ENCODE results near the gene CNTN5. TPM values are rescaled to one million over a fixed set of nuclear protein-coding genes. Genes with fewer than 3 reads are reported as not detected.
A peak's percentile ranks its signal among the peaks of the same experiment; 100 is the strongest.
"Not testable (repeated sequence)": the region's sequence is repeated elsewhere in the genome, so short reads cannot be mapped to it uniquely, and the experiment has no call there.

The CNTN5 gene
- total RNA-seq, 1 experiment from 2014 or later, result 0.32 TPM

- no peak for DNase-seq (ENCODE audit: extremely low read depth, low read depth)
Observed at GRCh38 chr11:99695106-99695505, 674.4 kb downstream of the CNTN5 start.

- DNase-seq (ENCODE audit: extremely low read depth, low read depth), result no peak
Observed at GRCh38 chr11:99706848-99707247, 686.1 kb downstream of the CNTN5 start.

- DNase-seq (ENCODE audit: extremely low read depth, low read depth), result no peak
Observed at GRCh38 chr11:99708928-99709672, 688.4 kb downstream of the CNTN5 start.

GRCh38 chr11:99716302-99716701, 695.6 kb downstream of the CNTN5 start:
- DNase-seq (ENCODE audit: extremely low read depth, low read depth), result no peak

- DNase-seq (ENCODE audit: extremely low read depth, low read depth), result no peak
Observed at GRCh38 chr11:99718291-99718690, 697.5 kb downstream of the CNTN5 start.

- DNase-seq (ENCODE audit: extremely low read depth, low read depth), result peak; percentile 30
Observed at GRCh38 chr11:99739464-99740089, 718.8 kb downstream of the CNTN5 start.

- no peak for DNase-seq (ENCODE audit: extremely low read depth, low read depth)
Observed at GRCh38 chr11:99742501-99742900, 721.8 kb downstream of the CNTN5 start.

DNA sequence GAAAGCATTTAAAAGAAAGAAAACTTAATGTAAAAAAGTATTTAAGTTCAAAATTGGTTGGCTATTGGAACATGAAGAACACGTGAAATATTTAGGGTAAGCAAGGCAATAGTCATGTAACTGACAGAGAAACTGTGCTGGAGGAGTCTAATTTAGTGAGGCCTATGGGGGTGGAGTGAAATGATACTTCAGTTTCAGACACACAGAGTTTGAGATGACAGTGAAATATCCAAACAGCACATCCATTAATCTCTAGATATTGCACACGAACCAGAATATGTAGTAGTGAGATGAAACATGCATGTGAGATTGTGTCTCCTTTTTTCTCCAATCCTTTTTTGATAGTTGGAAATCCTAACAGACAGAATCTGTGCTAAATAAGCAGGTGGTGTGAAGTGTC, 739.0 kb downstream of the CNTN5 start:
- DNase-seq (ENCODE audit: extremely low read depth, low read depth), result no peak

DNA sequence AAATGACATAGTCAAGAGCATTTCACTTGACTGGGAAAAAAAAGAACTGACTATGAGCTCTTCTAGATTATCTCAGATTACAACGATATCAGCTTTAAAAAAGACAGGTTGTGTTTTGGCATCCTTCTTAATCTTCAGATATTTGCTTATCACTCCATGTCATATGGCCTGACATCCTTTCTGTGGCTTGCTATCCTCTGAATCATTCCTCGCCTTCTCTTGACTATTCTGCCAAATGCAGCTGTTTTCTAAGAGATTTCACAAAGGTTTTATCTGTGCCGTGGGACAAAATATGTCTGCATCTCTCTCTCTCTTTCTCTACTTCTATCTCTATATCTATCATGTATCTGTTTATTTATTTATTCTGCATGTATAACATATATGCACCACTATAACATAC, 746.1 kb downstream of the CNTN5 start:
- no peak for DNase-seq (ENCODE audit: extremely low read depth, low read depth)

- DNase-seq (ENCODE audit: extremely low read depth, low read depth), result peak; percentile 22
Observed at GRCh38 chr11:99773646-99774045, 752.9 kb downstream of the CNTN5 start.

GRCh38 chr11:99781074-99781473, 760.3 kb downstream of the CNTN5 start:
- DNase-seq (ENCODE audit: extremely low read depth, low read depth), result no peak

DNA sequence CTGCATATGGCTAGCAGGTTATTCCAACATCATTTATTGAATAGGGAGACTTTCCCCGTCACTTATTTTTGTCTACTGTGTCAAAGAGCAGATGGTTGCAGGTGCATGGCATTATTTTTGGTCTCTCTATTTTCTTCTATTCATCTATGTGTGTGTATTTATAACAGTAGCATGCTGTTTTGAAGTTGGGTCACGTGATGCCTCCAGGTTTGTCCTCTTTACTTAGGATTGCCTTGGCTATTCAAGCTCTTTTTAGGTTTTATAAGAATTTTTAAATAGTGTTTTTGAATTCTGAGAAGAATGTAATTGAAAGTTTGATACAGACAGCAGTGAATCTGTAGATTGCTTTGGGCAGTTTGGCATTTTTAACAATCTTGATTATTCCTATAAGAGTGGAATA, 770.6 kb downstream of the CNTN5 start:
- no peak for DNase-seq (ENCODE audit: extremely low read depth, low read depth)

GRCh38 chr11:99795999-99796398, 775.2 kb downstream of the CNTN5 start:
- no peak for DNase-seq (ENCODE audit: extremely low read depth, low read depth)

- no peak for DNase-seq (ENCODE audit: extremely low read depth, low read depth)
Observed at GRCh38 chr11:99803501-99803900, 782.8 kb downstream of the CNTN5 start.

- DNase-seq (ENCODE audit: extremely low read depth, low read depth), result no peak
Observed at GRCh38 chr11:99812516-99812915, 791.8 kb downstream of the CNTN5 start.

DNA sequence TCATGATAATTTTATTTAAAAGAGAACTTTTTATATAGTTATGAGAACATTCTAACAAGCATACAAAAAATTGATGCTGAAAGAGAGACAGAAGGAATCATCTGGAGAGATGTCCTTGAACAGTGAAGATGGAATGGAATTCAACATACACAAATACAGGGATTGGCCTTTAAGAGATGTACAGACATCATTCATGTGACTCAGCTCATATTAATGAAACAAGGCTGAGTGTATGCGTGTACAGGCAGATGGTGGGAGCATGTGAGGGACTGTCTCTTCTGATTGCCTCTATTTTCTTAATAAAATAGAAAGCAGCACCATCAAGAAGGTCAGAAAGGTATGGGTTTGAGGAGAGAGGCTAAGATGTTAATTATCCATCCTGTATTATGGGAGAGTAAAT, 793.3 kb downstream of the CNTN5 start:
- no peak for DNase-seq (ENCODE audit: extremely low read depth, low read depth)

- no peak for DNase-seq (ENCODE audit: extremely low read depth, low read depth)
Observed at GRCh38 chr11:99814738-99815137, 794.0 kb downstream of the CNTN5 start.

GRCh38 chr11:99818991-99819390, 798.2 kb downstream of the CNTN5 start:
- no peak for DNase-seq (ENCODE audit: extremely low read depth, low read depth)

GRCh38 chr11:99822846-99823565, 802.3 kb downstream of the CNTN5 start:
- DNase-seq (ENCODE audit: extremely low read depth, low read depth), result no peak

DNA sequence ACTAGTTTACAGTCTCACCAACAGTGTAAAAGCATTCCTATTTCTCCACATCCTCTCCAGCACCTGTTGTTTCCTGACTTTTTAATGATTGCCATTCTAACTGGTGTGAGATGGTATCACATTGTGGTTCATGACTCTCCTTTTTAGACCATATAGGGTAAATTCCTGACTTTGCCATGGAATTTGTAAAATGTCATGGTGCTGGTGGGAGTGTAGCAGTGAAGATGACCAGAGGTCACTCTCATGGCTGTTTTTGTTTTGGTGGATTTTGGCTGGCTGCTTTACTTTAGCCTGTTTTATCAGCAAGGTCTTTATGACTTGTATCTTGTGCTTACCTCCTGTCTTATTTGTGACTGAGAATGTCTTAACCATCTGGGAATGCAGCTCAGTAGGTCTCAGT, 816.0 kb downstream of the CNTN5 start:
- not testable (repeated sequence) for DNase-seq (ENCODE audit: extremely low read depth, low read depth)

DNA sequence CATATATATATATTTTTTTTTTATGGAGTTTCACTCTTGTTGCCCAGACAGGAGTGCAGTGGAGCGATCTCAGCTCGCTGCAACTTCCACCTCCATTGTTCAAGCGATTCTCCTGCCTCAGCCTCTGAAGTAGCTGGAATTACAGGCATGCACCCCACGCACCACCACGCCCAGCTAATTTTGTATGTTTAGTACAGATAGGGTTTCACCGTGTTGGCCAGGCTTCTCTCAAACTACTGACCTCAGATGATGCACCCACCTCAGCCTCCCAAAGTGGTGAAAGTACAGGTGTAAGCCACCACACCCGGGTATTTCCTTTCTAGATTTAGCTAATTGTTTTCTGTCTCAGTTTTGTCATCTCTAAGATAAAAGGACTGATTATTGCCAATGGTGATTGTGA, 821.1 kb downstream of the CNTN5 start:
- no peak for DNase-seq (ENCODE audit: extremely low read depth, low read depth)

DNA sequence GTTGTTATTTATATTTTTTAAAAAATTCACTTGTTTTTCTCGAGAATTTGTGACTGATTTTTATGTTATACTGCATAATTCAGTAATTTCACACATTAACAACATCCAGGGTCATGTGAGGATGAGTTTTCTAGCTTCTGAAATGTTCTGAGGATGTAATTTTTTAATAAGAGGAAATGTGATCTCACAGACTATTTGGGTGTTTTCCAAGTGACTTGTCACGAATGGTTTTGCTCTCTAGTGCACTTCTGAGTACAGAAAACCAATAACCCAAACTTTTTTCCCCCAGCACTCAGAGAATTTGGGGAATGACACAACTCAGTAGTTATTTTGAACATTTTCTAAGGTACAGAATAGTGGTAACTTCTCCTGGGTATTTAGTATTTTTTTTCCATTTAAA, 845.2 kb downstream of the CNTN5 start:
- no peak for DNase-seq (ENCODE audit: extremely low read depth, low read depth)
